Measurements from ENCODE around the gene RET.

Gene RET

DNA sequence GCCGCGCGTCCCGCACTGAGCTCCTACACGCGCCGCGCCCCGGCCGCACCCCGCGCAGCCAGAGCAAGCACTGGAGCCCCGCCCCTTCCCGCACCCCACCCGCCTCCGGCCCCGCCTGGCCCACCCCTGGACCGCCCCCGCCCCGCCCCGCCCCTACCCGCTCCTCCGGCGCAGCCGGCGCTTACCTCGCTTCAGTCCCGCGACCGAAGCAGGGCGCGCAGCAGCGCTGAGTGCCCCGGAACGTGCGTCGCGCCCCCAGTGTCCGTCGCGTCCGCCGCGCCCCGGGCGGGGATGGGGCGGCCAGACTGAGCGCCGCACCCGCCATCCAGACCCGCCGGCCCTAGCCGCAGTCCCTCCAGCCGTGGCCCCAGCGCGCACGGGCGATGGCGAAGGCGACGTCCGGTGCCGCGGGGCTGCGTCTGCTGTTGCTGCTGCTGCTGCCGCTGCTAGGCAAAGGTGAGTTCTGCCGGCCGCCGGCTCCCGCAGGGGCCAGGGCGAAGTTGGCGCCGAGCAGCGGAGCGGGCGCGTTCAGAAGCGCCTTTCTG is at the start of gene RET:
TSS of gene RET (plus strand) at position 194 of the 545 bp plus-strand sequence. CDS start at position 384, 190 bp downstream.
- TF ChIP-seq, protein P1, sequence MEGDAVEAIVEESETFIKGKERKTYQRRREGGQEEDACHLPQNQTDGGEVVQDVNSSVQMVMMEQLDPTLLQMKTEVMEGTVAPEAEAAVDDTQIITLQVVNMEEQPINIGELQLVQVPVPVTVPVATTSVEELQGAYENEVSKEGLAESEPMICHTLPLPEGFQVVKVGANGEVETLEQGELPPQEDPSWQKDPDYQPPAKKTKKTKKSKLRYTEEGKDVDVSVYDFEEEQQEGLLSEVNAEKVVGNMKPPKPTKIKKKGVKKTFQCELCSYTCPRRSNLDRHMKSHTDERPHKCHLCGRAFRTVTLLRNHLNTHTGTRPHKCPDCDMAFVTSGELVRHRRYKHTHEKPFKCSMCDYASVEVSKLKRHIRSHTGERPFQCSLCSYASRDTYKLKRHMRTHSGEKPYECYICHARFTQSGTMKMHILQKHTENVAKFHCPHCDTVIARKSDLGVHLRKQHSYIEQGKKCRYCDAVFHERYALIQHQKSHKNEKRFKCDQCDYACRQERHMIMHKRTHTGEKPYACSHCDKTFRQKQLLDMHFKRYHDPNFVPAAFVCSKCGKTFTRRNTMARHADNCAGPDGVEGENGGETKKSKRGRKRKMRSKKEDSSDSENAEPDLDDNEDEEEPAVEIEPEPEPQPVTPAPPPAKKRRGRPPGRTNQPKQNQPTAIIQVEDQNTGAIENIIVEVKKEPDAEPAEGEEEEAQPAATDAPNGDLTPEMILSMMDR (conservative IDR thresholded peaks at IDR 0.05; ENCODE audit: control insufficient read depth, insufficient read depth, low read depth, low read length): no peak
- no peak for DNase-seq (ENCODE audit: low read depth)
- no peak within 1 kb of the TSS for H3K4me3 ChIP-seq (ENCODE audit: control insufficient read depth, low read depth, low read length)

DNA sequence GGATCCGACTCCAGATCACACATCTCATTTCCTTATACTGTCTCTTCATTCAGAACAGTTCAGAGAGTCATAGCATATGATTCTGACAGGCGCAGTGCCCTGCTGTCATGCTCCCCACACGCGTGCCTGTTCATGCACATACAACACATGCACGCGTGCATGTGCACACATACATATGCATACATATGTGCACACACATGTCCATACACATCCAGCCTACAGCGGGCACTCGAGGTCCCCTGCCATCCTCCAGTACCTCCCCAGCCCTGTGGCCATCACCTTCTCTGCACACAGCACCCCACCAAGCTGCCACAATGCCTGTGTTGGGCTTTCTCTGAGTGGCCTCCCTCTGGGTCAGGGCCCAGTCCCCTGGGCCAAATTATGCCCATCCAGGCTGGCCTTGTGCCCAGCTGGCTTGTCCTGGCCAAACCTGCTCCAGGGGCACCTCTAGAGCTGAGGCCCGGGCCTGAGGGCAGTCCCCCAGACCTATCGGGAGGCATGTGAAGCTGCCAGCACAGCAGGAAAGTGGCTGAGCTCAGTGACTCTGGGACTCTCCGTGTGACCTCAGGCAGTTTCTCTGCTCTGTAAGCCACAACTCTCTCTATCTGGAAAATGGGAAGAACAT is 49.4 kb upstream of the RET start:
- no peak overlapping the region for H3K4me3 ChIP-seq (ENCODE audit: control insufficient read depth, low read depth, low read length)
- DNase-seq (ENCODE audit: low read depth): no peak
- TF ChIP-seq, protein P1 (conservative IDR thresholded peaks at IDR 0.05; ENCODE audit: control insufficient read depth, insufficient read depth, low read depth, low read length): no peak

DNA sequence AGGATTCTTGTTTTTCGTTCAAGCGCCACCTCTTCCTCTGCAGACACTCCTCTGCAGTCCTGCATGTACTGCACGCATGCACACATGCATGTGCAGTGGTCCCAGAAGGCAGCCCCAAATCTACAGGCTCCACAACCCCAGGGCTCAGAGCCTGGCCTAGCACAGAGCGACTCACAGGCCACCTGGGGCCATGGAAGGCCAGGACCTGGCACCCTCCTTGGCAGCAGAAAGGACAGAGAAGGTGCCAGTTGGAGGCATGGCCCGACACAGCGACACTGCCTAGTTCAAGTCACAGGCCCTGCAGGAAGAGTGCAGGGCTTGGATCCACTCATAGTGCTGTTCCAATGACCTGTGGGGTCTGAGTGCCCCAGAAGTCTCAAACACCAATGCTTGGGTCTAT is 48.7 kb upstream of the RET start:
- TF ChIP-seq, protein P1 (conservative IDR thresholded peaks at IDR 0.05; ENCODE audit: control insufficient read depth, insufficient read depth, low read depth, low read length): no peak
- DNase-seq (ENCODE audit: low read depth): no peak
- no peak overlapping the region for H3K4me3 ChIP-seq (ENCODE audit: control insufficient read depth, low read depth, low read length)

DNA sequence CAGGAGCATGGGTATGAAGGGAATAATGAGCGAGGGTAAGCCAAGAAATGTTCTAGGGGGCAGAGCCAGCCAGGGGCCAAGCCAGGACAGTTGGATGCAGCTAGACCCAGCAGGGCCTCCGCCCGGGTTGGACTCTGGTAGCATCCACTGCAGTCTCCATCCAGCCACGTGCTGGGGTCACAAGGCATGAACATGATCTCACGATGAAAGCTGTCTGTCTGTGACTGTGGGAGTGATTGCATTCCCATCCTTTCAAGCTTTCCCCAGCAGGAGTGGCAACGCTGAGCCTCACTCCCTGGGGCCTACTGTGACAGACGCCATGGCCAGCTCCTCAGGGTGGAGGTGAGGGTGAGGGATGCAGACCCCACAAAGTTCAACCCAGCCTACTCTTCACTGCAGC is 47.8 kb upstream of the RET start:
- TF ChIP-seq, protein P1 (conservative IDR thresholded peaks at IDR 0.05; ENCODE audit: control insufficient read depth, insufficient read depth, low read depth, low read length): no peak
- no peak overlapping the region for H3K4me3 ChIP-seq (ENCODE audit: control insufficient read depth, low read depth, low read length)
- DNase-seq (ENCODE audit: low read depth): no peak

DNA sequence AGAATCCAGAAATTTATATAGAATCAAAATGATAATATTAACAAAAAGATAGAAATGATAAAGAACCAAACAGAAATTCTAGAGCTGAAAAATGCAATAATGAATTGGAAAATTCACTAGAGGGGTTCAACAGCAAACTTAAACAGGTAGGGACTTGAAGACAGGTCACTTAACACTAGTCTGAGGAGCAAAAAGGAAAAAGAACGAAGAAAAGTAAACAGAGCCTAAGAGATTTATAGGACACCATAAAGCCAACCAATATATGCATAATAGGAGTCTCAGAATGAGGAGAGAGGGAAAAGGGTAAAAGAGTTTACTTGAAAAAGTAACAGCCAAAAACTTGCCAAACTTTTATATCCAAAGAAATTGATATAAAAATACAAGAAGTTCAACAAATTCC is 44.3 kb upstream of the RET start:
- H3K4me3 ChIP-seq (ENCODE audit: control insufficient read depth, low read depth, low read length): no peak overlapping the region
- no peak for DNase-seq (ENCODE audit: low read depth)
- TF ChIP-seq, protein P1 (conservative IDR thresholded peaks at IDR 0.05; ENCODE audit: control insufficient read depth, insufficient read depth, low read depth, low read length): no peak

DNA sequence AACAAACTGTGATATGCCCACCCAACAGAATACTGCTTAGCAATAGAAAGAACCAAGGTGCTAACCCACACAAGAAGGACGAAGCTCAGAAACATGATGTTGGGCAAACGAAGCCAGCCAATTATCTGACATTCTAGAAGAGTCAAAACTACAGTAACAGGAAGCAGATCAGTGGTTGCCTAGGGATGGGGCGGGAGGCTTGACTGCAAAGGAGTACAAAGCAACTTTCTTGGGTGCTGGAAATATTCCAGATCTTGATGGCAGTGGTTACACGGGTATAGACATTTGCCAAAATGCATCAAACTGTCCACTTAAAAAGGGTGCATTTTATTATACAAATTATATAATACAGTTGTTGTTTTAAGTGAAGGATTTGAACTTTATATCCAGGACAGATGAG is 41.1 kb upstream of the RET start:
- no peak overlapping the region for H3K4me3 ChIP-seq (ENCODE audit: control insufficient read depth, low read depth, low read length)
- no peak for DNase-seq (ENCODE audit: low read depth)
- TF ChIP-seq, protein P1 (conservative IDR thresholded peaks at IDR 0.05; ENCODE audit: control insufficient read depth, insufficient read depth, low read depth, low read length): no peak

All from fibroblast of mammary gland (primary cell).